Mesendoderm (in vitro differentiated cells): Measurements from ENCODE around the gene F2RL2.

Source experiments
- DNase-seq: peaks from one replicate; pipeline ENCODE4 v3.0.0; 2013
- H2AK5ac ChIP-seq: 2 replicates; pipeline ENCODE4 v1.6.1; 2013; ENCODE audit warnings: low read length, inconsistent platforms
- H2BK120ac ChIP-seq: 2 replicates; pipeline ENCODE4 v1.6.1; 2013; ENCODE audit warnings: low read depth, mild to moderate bottlenecking, low read length, moderate library complexity, mixed read lengths
- H2BK15ac ChIP-seq: replicated peaks from 2 replicates; pipeline ENCODE4 v1.6.1; 2013; ENCODE audit warnings: low read depth, mild to moderate bottlenecking, moderate library complexity
- H2BK5ac ChIP-seq: 2 replicates; pipeline ENCODE4 v1.6.1; 2013; ENCODE audit warnings: low read length, inconsistent platforms
- H3K18ac ChIP-seq: 2 replicates; pipeline ENCODE4 v1.6.1; 2013; ENCODE audit warnings: mild to moderate bottlenecking, low read length, mixed read lengths
- H3K23ac ChIP-seq: one replicate; pipeline ENCODE4 v1.6.1; 2013; ENCODE audit warnings: low read length
- H3K27ac ChIP-seq: 2 replicates; pipeline ENCODE4 v1.5.1; 2013; ENCODE audit warnings: low read depth, mild to moderate bottlenecking, inconsistent platforms, low read length, moderate library complexity
- H3K27me3 ChIP-seq: 2 replicates; pipeline ENCODE4 v1.6.1; 2013; ENCODE audit warnings: low read length, control low read depth, mild to moderate bottlenecking, inconsistent platforms; ENCODE audit not compliant: insufficient read depth, poor library complexity
- H3K36me3 ChIP-seq: 2 replicates; pipeline ENCODE4 v1.6.1; 2013; ENCODE audit warnings: low read length, inconsistent platforms; ENCODE audit not compliant: control insufficient read depth, insufficient read depth
- H3K4ac ChIP-seq: one replicate; pipeline ENCODE4 v1.6.1; 2013; ENCODE audit warnings: low read depth, mild to moderate bottlenecking, low read length, moderate library complexity
- H3K4me1 ChIP-seq: 2 replicates; pipeline ENCODE4 v1.6.1; 2013; ENCODE audit warnings: low read depth, low read length, inconsistent platforms; ENCODE audit not compliant: control insufficient read depth
- H3K4me2 ChIP-seq: 2 replicates; pipeline ENCODE4 v1.6.1; 2013; ENCODE audit warnings: low read length
- H3K4me3 ChIP-seq: 2 replicates; pipeline ENCODE4 v1.5.1; 2013; ENCODE audit warnings: mild to moderate bottlenecking, low read length
- H3K56ac ChIP-seq: one replicate; pipeline ENCODE4 v1.6.1; 2013; ENCODE audit warnings: low read length
- H3K79me1 ChIP-seq: 2 replicates; pipeline ENCODE4 v1.6.1; 2013; ENCODE audit warnings: low read length, inconsistent platforms
- H3K79me2 ChIP-seq: 2 replicates; pipeline ENCODE4 v1.6.1; 2013; ENCODE audit warnings: mild to moderate bottlenecking, low read length; ENCODE audit not compliant: control insufficient read depth, insufficient read depth
- H3K9ac ChIP-seq: 2 replicates; pipeline ENCODE4 v1.6.1; 2013; ENCODE audit warnings: low read length, inconsistent platforms
- H4K5ac ChIP-seq: one replicate; pipeline ENCODE4 v1.6.1; 2013; ENCODE audit warnings: low read length
- H4K8ac ChIP-seq: one replicate; pipeline ENCODE4 v1.6.1; 2013; ENCODE audit warnings: low read depth, mild to moderate bottlenecking, control low read depth, low read length, moderate library complexity
- WGBS: extraction: QIAGEN DNeasy Blood & Tissue Kit; methylation state at CpG from one replicate; pipeline ENCODE4 v1.1.7; 2013; ENCODE audit warnings: low lambda C conversion rate, missing lambda C conversion rate; ENCODE audit not compliant: insufficient coverage; ENCODE audit errors: extremely low coverage; 5-methylcytosine and 5-hydroxymethylcytosine counted together

The F2RL2 gene

GRCh38 chr5:76649140-76649539, 25.9 kb upstream of the F2RL2 start:
- H2BK5ac ChIP-seq: no peak overlapping the region
- H3K18ac ChIP-seq: no peak overlapping the region
- DNase-seq: no peak
- H3K9ac ChIP-seq: no peak overlapping the region
- no peaks in the 10 kb centered on the region for H3K4me1 ChIP-seq
- no peaks in the 10 kb centered on the region for H3K27me3 ChIP-seq
- H3K4me3 ChIP-seq: no peak overlapping the region
- H3K4me2 ChIP-seq: no peak overlapping the region
- WGBS: no CpG with 5 or more reads among the region's 2 CpGs
- no peak overlapping the region for H3K4ac ChIP-seq
- H3K27ac ChIP-seq: no peak overlapping the region
- H3K23ac ChIP-seq: no peak overlapping the region
- H3K36me3 ChIP-seq: no peaks in the 10 kb centered on the region
- H2BK120ac ChIP-seq: no peak overlapping the region
- no peak overlapping the region for H4K8ac ChIP-seq
- H2BK15ac ChIP-seq: no peak overlapping the region
- H3K56ac ChIP-seq: no peak overlapping the region
- no peaks in the 10 kb centered on the region for H3K79me1 ChIP-seq
- no peaks in the 10 kb centered on the region for H3K79me2 ChIP-seq
- H4K5ac ChIP-seq: no peak overlapping the region
- H2AK5ac ChIP-seq: no peak overlapping the region

GRCh38 chr5:76643371-76643770, 20.2 kb upstream of the F2RL2 start:
- H3K36me3 ChIP-seq: no peaks in the 10 kb centered on the region
- H4K5ac ChIP-seq: no peak overlapping the region
- no peak overlapping the region for H3K18ac ChIP-seq
- no peaks in the 10 kb centered on the region for H3K27me3 ChIP-seq
- no peak overlapping the region for H2BK15ac ChIP-seq
- H3K4me1 ChIP-seq: no peaks in the 10 kb centered on the region
- H3K56ac ChIP-seq: no peak overlapping the region
- H3K9ac ChIP-seq: no peak overlapping the region
- no peaks in the 10 kb centered on the region for H3K79me1 ChIP-seq
- H3K23ac ChIP-seq: no peak overlapping the region
- H2BK5ac ChIP-seq: no peak overlapping the region
- no peak overlapping the region for H2BK120ac ChIP-seq
- no peak overlapping the region for H3K4me2 ChIP-seq
- no peak overlapping the region for H3K4ac ChIP-seq
- no peak overlapping the region for H2AK5ac ChIP-seq
- no peak for DNase-seq
- H3K4me3 ChIP-seq: no peak overlapping the region
- no peaks in the 10 kb centered on the region for H3K79me2 ChIP-seq
- H4K8ac ChIP-seq: no peak overlapping the region
- H3K27ac ChIP-seq: no peak overlapping the region

GRCh38 chr5:76642390-76643040, 19.3 kb upstream of the F2RL2 start:
- H4K8ac ChIP-seq: no peak overlapping the region
- H3K27me3 ChIP-seq: no peaks in the 10 kb centered on the region
- H3K4me1 ChIP-seq: no peaks in the 10 kb centered on the region
- H2BK5ac ChIP-seq: peak overlapping the region; percentile 27
- no peak overlapping the region for H3K56ac ChIP-seq
- no peak overlapping the region for H3K23ac ChIP-seq
- no peak overlapping the region for H2AK5ac ChIP-seq
- no peak overlapping the region for H3K4me3 ChIP-seq
- H3K79me2 ChIP-seq: no peaks in the 10 kb centered on the region
- H3K4me2 ChIP-seq: no peak overlapping the region
- no peak overlapping the region for H3K4ac ChIP-seq
- H3K9ac ChIP-seq: no peak overlapping the region
- no peak overlapping the region for H2BK120ac ChIP-seq
- no peaks in the 10 kb centered on the region for H3K79me1 ChIP-seq
- H2BK15ac ChIP-seq: no peak overlapping the region
- H3K36me3 ChIP-seq: no peaks in the 10 kb centered on the region
- no peak overlapping the region for H3K18ac ChIP-seq
- WGBS: no CpG with 5 or more reads among the region's 6 CpGs
- H3K27ac ChIP-seq: no peak overlapping the region
- H4K5ac ChIP-seq: no peak overlapping the region
- no peak for DNase-seq

GRCh38 chr5:76641514-76642120, 18.4 kb upstream of the F2RL2 start:
- Histone ChIP-seq H3K23ac (no peak overlapping the region), H2BK15ac (peak overlapping the region; percentile 12), H3K4me3 (no peak overlapping the region), H4K8ac (no peak overlapping the region), H3K18ac (no peak overlapping the region), H3K4ac (no peak overlapping the region), H4K5ac (no peak overlapping the region), H3K4me1 (no peaks in the 10 kb centered on the region), H3K36me3 (no peaks in the 10 kb centered on the region), H3K79me1 (no peaks in the 10 kb centered on the region), H2BK120ac (no peak overlapping the region), H3K79me2 (no peaks in the 10 kb centered on the region), H3K9ac (no peak overlapping the region), H3K27ac (no peak overlapping the region), H2BK5ac (no peak overlapping the region), H3K56ac (no peak overlapping the region), H3K27me3 (no peaks in the 10 kb centered on the region), H3K4me2 (no peak overlapping the region), H2AK5ac (no peak overlapping the region)
- no CpG with 5 or more reads among the region's 1 CpG for WGBS
- DNase-seq: peak; percentile 76

GRCh38 chr5:76638479-76638878, 15.3 kb upstream of the F2RL2 start:
- Histone ChIP-seq H3K18ac (no peak overlapping the region), H3K79me2 (no peaks in the 10 kb centered on the region), H3K23ac (no peak overlapping the region), H3K27ac (no peak overlapping the region), H3K4me2 (no peak overlapping the region), H2AK5ac (no peak overlapping the region), H2BK5ac (no peak overlapping the region), H3K4me3 (no peak overlapping the region), H2BK15ac (no peak overlapping the region), H3K36me3 (no peaks in the 10 kb centered on the region), H3K79me1 (no peaks in the 10 kb centered on the region), H3K56ac (no peak overlapping the region), H4K8ac (no peak overlapping the region), H2BK120ac (no peak overlapping the region), H3K4me1 (no peaks in the 10 kb centered on the region), H3K27me3 (no peaks in the 10 kb centered on the region), H3K4ac (no peak overlapping the region), H4K5ac (no peak overlapping the region), H3K9ac (no peak overlapping the region)
- no CpG with 5 or more reads among the region's 1 CpG for WGBS
- no peak for DNase-seq

GRCh38 chr5:76637490-76637889, 14.3 kb upstream of the F2RL2 start:
- H4K8ac ChIP-seq: no peak overlapping the region
- no peak overlapping the region for H3K23ac ChIP-seq
- no peak overlapping the region for H3K9ac ChIP-seq
- no peaks in the 10 kb centered on the region for H3K36me3 ChIP-seq
- H3K27me3 ChIP-seq: no peaks in the 10 kb centered on the region
- no peak overlapping the region for H3K56ac ChIP-seq
- no peak overlapping the region for H4K5ac ChIP-seq
- H2AK5ac ChIP-seq: no peak overlapping the region
- H3K18ac ChIP-seq: no peak overlapping the region
- H3K4me1 ChIP-seq: no peaks in the 10 kb centered on the region
- WGBS: no CpG with 5 or more reads among the region's 2 CpGs
- no peak overlapping the region for H3K4ac ChIP-seq
- DNase-seq: no peak
- no peaks in the 10 kb centered on the region for H3K79me2 ChIP-seq
- no peak overlapping the region for H3K4me3 ChIP-seq
- no peak overlapping the region for H3K4me2 ChIP-seq
- H2BK5ac ChIP-seq: no peak overlapping the region
- no peak overlapping the region for H2BK120ac ChIP-seq
- H2BK15ac ChIP-seq: no peak overlapping the region
- no peak overlapping the region for H3K27ac ChIP-seq
- no peaks in the 10 kb centered on the region for H3K79me1 ChIP-seq
